Heart right ventricle (tissue), 16 donors: ENCODE data around the gene ASAP2. TPM values are rescaled to one million over a fixed set of nuclear protein-coding genes. Genes with fewer than 3 reads are reported as not detected.

Experiments used
- ATAC-seq, 8 donors: fragments of 200-7000 bp; cut with Tn5 transposase; one replicate each; pipeline ENCODE4 v1.9.1; 2020; ENCODE audit warnings: mild to moderate bottlenecking in 8 of 8, moderate library complexity in 8 of 8, moderate number of reproducible peaks in 1 of 8
- DNase-seq, 2 donors: peaks; one replicate each; pipeline ENCODE4 v3.0.0-alpha.2; 2020
- H3K27ac ChIP-seq, 10 donors: fragments of 200-600 bp; sonication (generic) in 2 of 10; one replicate each; pipeline versions ENCODE4 v1.5.0 to v1.8.0; 2020 to 2022; ENCODE audit warnings: mild to moderate bottlenecking in 3 of 10
- H3K27me3 ChIP-seq, 7 donors: fragments of 200-600 bp; one replicate each; pipeline ENCODE4 v1.8.0; 2021 to 2022; ENCODE audit warnings: mild to moderate bottlenecking in 2 of 7
- H3K36me3 ChIP-seq, 9 donors: fragments of 200-600 bp; sonication (generic) in 1 of 9; one replicate each; pipeline versions ENCODE4 v1.5.0 to v1.8.0; 2020 to 2022; ENCODE audit warnings: mild to moderate bottlenecking in 2 of 9
- H3K4me1 ChIP-seq, 9 donors: fragments of 200-600 bp; sonication (generic) in 1 of 9; one replicate each; pipeline versions ENCODE4 v1.5.0 to v1.8.0; 2020 to 2022; ENCODE audit warnings: mild to moderate bottlenecking in 4 of 9
- H3K4me3 ChIP-seq, 10 donors: fragments of 200-600 bp; sonication (generic) in 2 of 10; one replicate each; pipeline versions ENCODE4 v1.5.0 to v1.8.0; 2020 to 2022; ENCODE audit warnings: mild to moderate bottlenecking in 7 of 10, moderate library complexity in 2 of 10
- H3K9me3 ChIP-seq, 11 donors: fragments of 200-600 bp in 10 of 11; sonication (generic) in 2 of 11; one replicate each; pipeline versions ENCODE4 v1.5.0 to v1.8.0; 2013 to 2022; ENCODE audit warnings: mild to moderate bottlenecking in 2 of 11, control low read depth in 1 of 11, moderate library complexity in 1 of 11
- CTCF ChIP-seq, 9 donors: fragments of 200-600 bp; sonication (generic) in 2 of 9; IDR thresholded peaks; one replicate each; pipeline versions ENCODE4 v1.5.0 to v1.8.0; 2021 to 2022; ENCODE audit warnings: antibody characterized with exemption in 9 of 9, mild to moderate bottlenecking in 5 of 9, moderate library complexity in 1 of 9
- WGBS, 2 donors: extraction: QIAGEN DNeasy Blood & Tissue Kit; methylation state at CpG; one replicate each; pipeline ENCODE4 v1.1.7; 2013; ENCODE audit warnings: inconsistent platforms in 1 of 2; 5-methylcytosine and 5-hydroxymethylcytosine counted together
- intact Hi-C, 10 donors: fragments of 100-400 bp; cut with DNase I; formaldehyde crosslinking; loops; one replicate each; pipeline versions ENCODE4 v1.11.1 to v1.14.2; 2022
- polyA plus RNA-seq, 2 donors: library from polyadenylated mRNA; stranded (reverse); fragments of 200-250 nt; gene quantifications; one replicate each; pipeline ENCODE4 v1.2.3, GENCODE V29; 2013
- total RNA-seq, 10 donors: library from RNA; stranded (reverse); fragmentation: NEBNext Ultra II Directional in 3 of 10; extraction: Animal tissue kit (Norgen Biotek cat#: 25700) in 3 of 10; gene quantifications; one replicate each; pipeline versions ENCODE4 v1.2.1 to v1.2.4, GENCODE V29; 2021 to 2023
- donor health status: Arrhythmogenic right ventricular cardiomyopathy.
- donor health status: ischemic (EF 13 %, LVEDD 7.1; RV severe dilation, severe dysfunction).
- donor health status: healthy with polysubstance abuse.
- donor health status: DM: no; HTN: yes; CAD: no.
- donor health status: DM: no; HTN: no; CAD: no.
- donor health status: ischemic (EF 25% LVEDD 6.9; RV normal size, moderate dysfunction).
- donor health status: ischemic (EF 25% LVEDD 5.7; RV mildly dilated, moderate dysfunction).
- donor health status: healthy.
- donor health status: DM: yes; HTN: yes; CAD: no.
- donor health status: Ischemic cardiomyopathy.
- donor health status: ischemic (EF 35%, LVEDD 5.7; RV mildly dilated, moderate dysfunction).
- donor health status: nonischemic (EF 11% LVEDD 7.7; RV severe dilation, severe dysfunction).
- donor health status: DM: yes; HTN: yes; CAD: no.
- donor health status: PGD.
- donor health status: ischemic (EF 29% LVEDD 5.4; RV normal size, mild dysfunction).
- donor health status: nonischemic (EF 23%, LVEDD 6.1; RV moderate dilation, normal function).

The ASAP2 gene
- total and polyA plus RNA-seq, 12 donors, result 5.4 to 17.3 (median 11.8) TPM

- Histone ChIP-seq H3K36me3 (no peaks in the 10 kb centered on the region), H3K27me3 (no peaks in the 10 kb centered on the region), H3K4me3 (no peak overlapping the region), H3K27ac (peak overlapping the region in 1 of 10 donors; percentile 93), H3K4me1 (peaks cover 8 to 95% (median 63%) of the 10 kb centered on the region in 9 donors), H3K9me3 (no peaks in the 10 kb centered on the region)
- WGBS, 2 donors, result 93% methylated on average over 6 of the region's 6 CpGs
- no peak for DNase-seq
- intact Hi-C loops, result no loop called here
- ATAC-seq, result no peak
- no peak for TF ChIP-seq CTCF (IDR thresholded peaks at IDR 0.05)
Measured at GRCh38 chr2:9241233-9241632, 34.6 kb downstream of the ASAP2 start.

- Histone ChIP-seq H3K36me3 (no peaks in the 10 kb centered on the region), H3K4me1 (peaks cover 11 to 95% (median 62%) of the 10 kb centered on the region in 9 donors), H3K9me3 (no peaks in the 10 kb centered on the region), H3K4me3 (no peak overlapping the region), H3K27me3 (no peaks in the 10 kb centered on the region), H3K27ac (no peak overlapping the region)
- DNase-seq, result no peak
- intact Hi-C loops, result no loop called here
- no peak for ATAC-seq
- no peak for TF ChIP-seq CTCF (IDR thresholded peaks at IDR 0.05)
- 94 to 95% methylated on average over 8 of the region's 8 CpGs for WGBS, 2 donors
Measured at GRCh38 chr2:9243357-9243756, 36.7 kb downstream of the ASAP2 start.

- Histone ChIP-seq H3K4me1 (peaks cover 17 to 96% (median 64%) of the 10 kb centered on the region in 9 donors), H3K27ac (peak overlapping the region in 1 of 10 donors; percentile 22), H3K4me3 (no peak overlapping the region), H3K9me3 (no peaks in the 10 kb centered on the region), H3K27me3 (no peaks in the 10 kb centered on the region), H3K36me3 (no peaks in the 10 kb centered on the region)
- intact Hi-C loops, result loop anchor here in 1 of 10 donors (5.0 kb wide), 1 partner anchor 38 kb away; the partner anchor contains the start of gene ASAP2
- no peak for TF ChIP-seq CTCF (IDR thresholded peaks at IDR 0.05)
- 63 to 75% methylated on average over 7 of the region's 7 CpGs for WGBS, 2 donors
- ATAC-seq, result no peak
- DNase-seq, result no peak
Measured at GRCh38 chr2:9244985-9245544, 38.5 kb downstream of the ASAP2 start.

GRCh38 chr2:9247177-9247576, 40.6 kb downstream of the ASAP2 start:
- ATAC-seq (no peak), DNase-seq (no peak)
- H3K27ac ChIP-seq, result peak overlapping the region in 5 of 10 donors; percentile 27 to 68 (median 31)
- peaks cover 15 to 96% (median 60%) of the 10 kb centered on the region in 9 donors for H3K4me1 ChIP-seq
- intact Hi-C loops, result loop anchor here in 1 of 10 donors (5.0 kb wide), 1 partner anchor 40 kb away; the partner anchor contains the start of gene ASAP2
- no peaks in the 10 kb centered on the region for H3K27me3 ChIP-seq
- H3K9me3 ChIP-seq, result no peaks in the 10 kb centered on the region
- H3K4me3 ChIP-seq, result no peak overlapping the region
- H3K36me3 ChIP-seq, result no peaks in the 10 kb centered on the region
- 58 to 60% methylated on average over 13 of the region's 13 CpGs for WGBS, 2 donors
- TF ChIP-seq CTCF (IDR thresholded peaks at IDR 0.05), result no peak
